GM10266 (cell line): ENCODE measurements around the gene RNF220.

Experiments
- DNase-seq: peaks from one replicate; pipeline ENCODE4 v3.0.0; 2012; ENCODE audit errors: extremely low spot score
- TF ChIP-seq, protein P1 (sequence below): IDR thresholded peaks from 2 replicates; pipeline ENCODE4 v1.5.1; 2012; ENCODE audit warnings: mild to moderate bottlenecking, low read depth; ENCODE audit not compliant: control insufficient read depth, insufficient read depth; ENCODE audit errors: missing control alignments

RNF220 gene

GRCh38 chr1:44575396-44575795, 170.3 kb downstream of the RNF220 start:
- no peak for DNase-seq
- TF ChIP-seq, protein P1, sequence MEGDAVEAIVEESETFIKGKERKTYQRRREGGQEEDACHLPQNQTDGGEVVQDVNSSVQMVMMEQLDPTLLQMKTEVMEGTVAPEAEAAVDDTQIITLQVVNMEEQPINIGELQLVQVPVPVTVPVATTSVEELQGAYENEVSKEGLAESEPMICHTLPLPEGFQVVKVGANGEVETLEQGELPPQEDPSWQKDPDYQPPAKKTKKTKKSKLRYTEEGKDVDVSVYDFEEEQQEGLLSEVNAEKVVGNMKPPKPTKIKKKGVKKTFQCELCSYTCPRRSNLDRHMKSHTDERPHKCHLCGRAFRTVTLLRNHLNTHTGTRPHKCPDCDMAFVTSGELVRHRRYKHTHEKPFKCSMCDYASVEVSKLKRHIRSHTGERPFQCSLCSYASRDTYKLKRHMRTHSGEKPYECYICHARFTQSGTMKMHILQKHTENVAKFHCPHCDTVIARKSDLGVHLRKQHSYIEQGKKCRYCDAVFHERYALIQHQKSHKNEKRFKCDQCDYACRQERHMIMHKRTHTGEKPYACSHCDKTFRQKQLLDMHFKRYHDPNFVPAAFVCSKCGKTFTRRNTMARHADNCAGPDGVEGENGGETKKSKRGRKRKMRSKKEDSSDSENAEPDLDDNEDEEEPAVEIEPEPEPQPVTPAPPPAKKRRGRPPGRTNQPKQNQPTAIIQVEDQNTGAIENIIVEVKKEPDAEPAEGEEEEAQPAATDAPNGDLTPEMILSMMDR, result no peak

DNA sequence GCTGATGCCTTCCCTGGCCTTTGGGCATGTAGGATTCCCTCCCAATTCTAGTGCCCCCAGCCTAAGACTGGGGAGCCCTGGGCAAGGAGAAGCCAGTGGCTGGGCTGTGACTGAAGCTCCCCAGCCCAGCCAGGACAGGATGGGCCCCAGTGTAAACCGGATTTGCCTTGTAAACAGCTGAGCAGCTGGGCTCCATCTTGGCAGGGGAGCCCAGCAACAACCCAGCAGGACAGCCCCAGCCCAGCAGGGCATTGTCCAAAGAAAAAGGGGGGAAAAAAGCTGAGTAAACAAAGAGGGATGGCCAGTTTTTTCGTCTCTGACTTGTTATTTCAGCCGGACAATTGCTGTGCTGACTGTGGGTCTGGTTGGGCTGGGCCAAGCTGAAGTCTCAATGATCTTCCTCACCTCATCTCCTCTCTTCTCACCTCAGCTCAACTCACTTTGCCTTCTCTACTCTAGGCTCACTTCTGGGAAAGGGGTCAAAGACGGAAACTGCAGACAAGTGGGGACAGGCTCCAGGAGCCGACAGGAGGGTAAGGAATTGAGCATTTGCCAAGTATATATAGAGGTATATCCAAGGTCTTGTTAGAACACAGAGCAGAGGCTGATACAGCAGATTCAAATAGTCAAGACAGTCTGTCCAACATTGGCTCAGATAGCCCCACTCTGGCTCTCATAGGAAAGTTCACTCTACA, 171.5 kb downstream of the RNF220 start:
- DNase-seq, result no peak
- TF ChIP-seq, protein P1, result no peak

GRCh38 chr1:44581205-44581604, 176.2 kb downstream of the RNF220 start:
- DNase-seq, result no peak

DNA sequence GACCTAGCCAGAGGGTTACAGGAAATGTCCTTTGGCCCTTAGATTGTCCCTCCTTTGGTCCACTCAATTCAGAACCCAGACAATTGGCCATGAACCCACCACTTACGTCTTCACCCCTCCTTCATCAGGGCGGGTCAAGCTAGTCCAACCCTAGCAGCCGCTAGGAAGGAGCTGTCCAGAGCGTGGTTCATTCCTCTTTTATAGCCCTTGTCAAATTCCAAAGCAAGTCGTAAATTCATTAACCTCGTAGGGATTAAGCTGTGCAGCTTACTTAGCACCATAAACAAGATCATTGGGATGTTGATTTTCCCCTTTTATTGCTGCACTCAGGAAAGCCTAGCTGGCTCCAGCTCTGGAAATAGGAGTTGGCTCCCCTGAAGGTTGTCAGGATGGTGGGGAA, 179.1 kb downstream of the RNF220 start:
- DNase-seq, result no peak
- TF ChIP-seq, protein P1, result no peak

More at GRCh38 chr1:44581205-44581604, 176.2 kb downstream of the RNF220 start:
- TF ChIP-seq, protein P1, result no peak

- TF ChIP-seq, protein P1, result no peak
- no peak for DNase-seq
These were observed 180.4 kb downstream of the RNF220 start for GRCh38 chr1:44585315-44585920.

DNA sequence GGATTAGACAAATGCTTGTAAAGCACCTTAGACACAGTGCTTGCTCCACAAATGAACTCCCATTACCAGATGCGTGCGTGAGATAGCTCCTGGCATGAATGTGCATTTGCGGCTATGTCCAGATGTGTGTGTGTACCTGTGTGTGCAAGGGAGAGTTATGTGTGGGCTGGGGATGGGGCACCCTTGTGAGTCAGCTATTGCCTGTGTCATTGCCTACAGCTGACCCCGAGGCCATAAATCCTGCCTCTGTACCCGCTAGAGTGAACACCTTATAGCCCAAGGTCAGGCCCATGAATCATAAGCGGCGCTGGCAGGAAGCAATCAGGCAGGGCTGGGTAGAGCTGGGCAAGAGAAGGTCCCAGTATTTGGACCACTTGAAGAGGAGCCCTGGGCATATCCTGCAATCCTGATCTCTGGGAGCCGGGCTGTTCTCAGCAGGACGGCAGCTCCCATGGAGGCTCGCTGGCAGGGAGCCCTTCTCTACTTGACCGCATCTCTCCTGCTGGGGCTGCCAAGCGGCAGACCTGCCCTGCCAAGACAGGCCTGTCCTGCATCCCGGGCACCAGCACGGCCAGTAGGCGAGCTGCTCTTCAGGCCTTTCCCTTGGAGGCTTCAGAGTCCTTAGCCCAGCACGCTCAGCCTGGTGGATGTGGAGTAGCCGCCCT, 182.9 kb downstream of the RNF220 start:
- TF ChIP-seq, protein P1, result no peak
- no peak for DNase-seq
